ENCODE results near the gene ANKRD29.

Gene ANKRD29

DNA sequence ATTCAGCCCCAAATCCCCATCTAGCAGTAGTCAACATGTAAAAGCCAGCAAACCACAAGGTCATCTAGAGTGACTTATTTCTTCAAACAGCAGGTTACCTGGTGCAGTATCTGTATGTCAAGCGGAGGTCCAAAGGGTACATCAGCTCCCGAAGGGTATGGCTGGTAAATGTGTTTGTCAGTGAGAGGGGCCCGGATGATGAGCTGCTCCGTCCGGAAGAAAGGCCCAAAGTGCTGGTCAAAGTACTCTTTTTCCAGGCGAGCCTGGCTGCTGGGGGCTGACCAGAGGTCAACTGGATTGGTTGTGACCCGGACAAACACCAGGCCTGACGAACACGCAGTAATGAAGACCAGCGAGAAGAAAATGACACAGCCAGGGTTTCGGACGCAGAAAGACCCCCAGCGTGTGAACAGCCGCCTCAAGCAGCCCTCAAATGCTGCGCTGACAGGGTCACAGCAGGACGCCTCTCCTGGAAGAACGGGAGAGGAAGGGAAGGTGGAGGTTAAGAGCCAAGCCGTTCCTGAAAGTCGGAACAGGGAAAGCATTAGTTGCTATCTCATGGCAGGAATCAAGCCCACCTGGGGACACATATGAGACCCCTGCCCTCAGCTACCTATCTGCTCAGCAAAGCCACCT lies 106.4 kb downstream of the ANKRD29 start:
- no peak for DNase-seq (ENCODE audit: low spot score)
- in situ Hi-C loops (cut with MboI; ENCODE audit: low pct_unique_long_range_greater_than_20kb, low sequenced_read_pairs, unreplicated experiment): no loop called here
- no peak for TF ChIP-seq CTCF (IDR thresholded peaks at IDR 0.05; ENCODE audit: extremely low read depth, insufficient read depth, missing control alignments)

GRCh38 chr18:23553887-23554286 lies 108.8 kb downstream of the ANKRD29 start:
- no peak for DNase-seq (ENCODE audit: low spot score)
- no peak for TF ChIP-seq CTCF (IDR thresholded peaks at IDR 0.05; ENCODE audit: extremely low read depth, insufficient read depth, missing control alignments)
- in situ Hi-C loops (cut with MboI; ENCODE audit: low pct_unique_long_range_greater_than_20kb, low sequenced_read_pairs, unreplicated experiment): no loop called here

GRCh38 chr18:23552505-23552904 lies 110.2 kb downstream of the ANKRD29 start:
- in situ Hi-C loops (cut with MboI; ENCODE audit: low pct_unique_long_range_greater_than_20kb, low sequenced_read_pairs, unreplicated experiment): no loop called here
- no peak for DNase-seq (ENCODE audit: low spot score)
- TF ChIP-seq CTCF (IDR thresholded peaks at IDR 0.05; ENCODE audit: extremely low read depth, insufficient read depth, missing control alignments): no peak

DNA sequence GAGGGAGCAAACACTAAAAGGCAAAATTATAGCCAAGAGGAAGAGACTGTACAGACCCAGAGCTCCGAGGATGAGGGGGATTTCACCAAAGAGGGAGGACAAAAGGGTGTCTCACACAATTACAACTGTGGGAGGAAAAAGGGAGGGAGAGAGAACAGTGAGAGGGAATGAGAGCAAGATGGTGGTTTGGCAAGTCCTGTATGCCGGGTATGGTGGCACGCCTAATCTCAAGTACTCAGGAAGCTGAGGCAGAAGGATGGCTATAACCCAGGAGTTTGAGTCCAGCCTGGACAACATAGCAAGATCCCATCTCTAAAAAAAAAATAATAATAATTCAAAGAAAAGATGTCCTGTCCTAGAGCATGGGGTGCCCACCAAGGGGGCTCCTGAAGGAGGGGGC lies 110.7 kb downstream of the ANKRD29 start:
- no peak for DNase-seq (ENCODE audit: low spot score)
- in situ Hi-C loops (cut with MboI; ENCODE audit: low pct_unique_long_range_greater_than_20kb, low sequenced_read_pairs, unreplicated experiment): no loop called here
- no peak for TF ChIP-seq CTCF (IDR thresholded peaks at IDR 0.05; ENCODE audit: extremely low read depth, insufficient read depth, missing control alignments)

- DNase-seq (ENCODE audit: low spot score): no peak
- in situ Hi-C loops (cut with MboI; ENCODE audit: low pct_unique_long_range_greater_than_20kb, low sequenced_read_pairs, unreplicated experiment): no loop called here
- TF ChIP-seq CTCF (IDR thresholded peaks at IDR 0.05; ENCODE audit: extremely low read depth, insufficient read depth, missing control alignments): no peak
These were observed 111.8 kb downstream of the ANKRD29 start for GRCh38 chr18:23550898-23551297.

Data from GM13977 (cell line).